NCI-H748 (cell line): ENCODE measurements around the gene PITX3.
A peak's percentile ranks its signal among the peaks of the same experiment; 100 is the strongest.

Experiments used
- DNase-seq: peaks from one replicate; lab custom pipeline; 2025; ENCODE audit not compliant: unreplicated experiment; lab: John Stamatoyannopoulos, UW

The PITX3 gene

GRCh38 chr10:102241444-102242117 is at the start of gene PITX3:
Gene PITX3, minus strand, starts transcription at chr10:102241512. Its CDS starts 9,432 bp downstream, at chr10:102232080.
- DNase-seq = peak; percentile 88

GRCh38 chr10:102289840-102290239 is 48.5 kb upstream of the PITX3 start:
- DNase-seq = no peak

- no peak for DNase-seq
Observed at GRCh38 chr10:102289356-102289755, 48.0 kb upstream of the PITX3 start.

- no peak for DNase-seq
Observed at GRCh38 chr10:102287991-102288390, 46.7 kb upstream of the PITX3 start.

DNA sequence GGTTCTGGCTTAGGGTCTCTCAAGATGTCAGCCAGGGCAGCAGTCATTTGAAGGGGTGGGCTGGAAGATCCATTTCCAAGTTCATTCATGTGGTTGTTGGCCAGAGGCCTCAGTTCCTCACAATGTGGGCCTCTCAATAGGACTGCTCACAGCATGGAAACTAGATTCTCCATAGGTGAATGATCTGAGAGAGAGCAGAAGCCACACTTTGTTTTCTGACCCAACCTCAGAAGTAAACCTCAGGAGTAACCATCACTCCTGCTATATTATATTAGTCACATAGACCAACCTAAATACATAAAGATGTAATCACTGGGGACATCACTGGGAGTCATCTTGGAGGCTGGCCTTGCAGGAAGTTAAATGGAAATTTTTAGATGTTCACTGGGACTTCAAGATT is 46.2 kb upstream of the PITX3 start:
- no peak for DNase-seq

GRCh38 chr10:102286216-102286615 is 44.9 kb upstream of the PITX3 start:
- DNase-seq = no peak

DNA sequence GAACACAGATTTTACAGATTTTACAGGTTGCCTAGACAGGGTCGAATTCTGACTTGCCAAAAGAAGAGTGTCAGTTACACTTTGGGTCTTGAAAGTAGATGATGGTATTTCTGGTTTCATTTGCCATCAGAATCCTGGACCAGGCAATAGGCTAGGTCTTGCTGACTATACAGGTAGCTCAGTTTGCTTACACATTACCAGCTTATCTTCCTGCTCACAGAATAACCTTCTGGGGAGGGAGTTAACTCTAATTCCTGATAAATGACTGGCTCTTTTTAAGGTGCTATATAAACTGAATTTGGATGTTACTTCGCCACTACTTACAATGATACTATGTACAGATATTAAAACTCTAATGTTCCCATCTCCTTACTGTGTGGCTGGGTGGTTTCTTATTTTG is 43.8 kb upstream of the PITX3 start:
- no peak for DNase-seq

GRCh38 chr10:102284531-102284930 is 43.2 kb upstream of the PITX3 start:
- no peak for DNase-seq

DNA sequence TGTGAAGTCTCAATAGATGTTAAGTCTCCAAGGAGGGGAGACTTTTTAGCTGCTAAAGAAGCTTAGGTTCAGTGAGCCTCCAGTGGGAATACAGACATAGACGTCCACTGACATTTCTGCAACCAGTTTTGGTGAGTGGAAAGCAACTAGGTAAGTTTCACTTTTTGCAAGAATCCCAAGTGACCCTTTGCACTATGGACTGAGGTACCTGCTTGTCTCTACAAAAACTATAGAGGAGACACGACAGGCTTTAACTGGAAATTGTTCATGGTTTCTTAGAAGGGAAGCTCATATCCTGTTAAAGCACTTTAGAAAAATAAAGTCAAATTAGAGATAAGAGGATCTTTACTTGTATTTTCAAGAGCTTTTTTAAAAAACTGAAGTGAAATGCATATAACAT is 42.6 kb upstream of the PITX3 start:
- DNase-seq = no peak

GRCh38 chr10:102283488-102283887 is 42.2 kb upstream of the PITX3 start:
- no peak for DNase-seq

DNA sequence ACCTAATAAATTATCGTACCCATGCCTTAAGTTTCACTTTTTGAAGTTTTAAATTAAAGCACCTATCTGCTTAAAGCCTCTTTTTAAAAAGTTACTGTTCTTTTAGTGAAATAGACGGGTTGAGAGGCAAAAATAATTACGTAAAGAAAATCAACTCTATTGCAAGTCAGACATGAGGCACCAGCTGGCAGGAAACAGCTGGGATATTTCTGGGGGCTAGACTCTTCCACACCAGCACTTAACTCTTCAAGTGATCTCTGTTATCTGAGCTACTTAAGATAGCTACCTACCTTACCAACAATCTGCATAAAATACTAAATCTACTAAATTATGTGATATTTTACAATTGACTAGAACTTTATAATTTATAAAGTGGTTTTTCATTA is 39.8 kb upstream of the PITX3 start:
- no peak for DNase-seq

- no peak for DNase-seq
Observed at GRCh38 chr10:102280397-102281101, 39.2 kb upstream of the PITX3 start.

- no peak for DNase-seq
Observed at GRCh38 chr10:102279104-102279503, 37.8 kb upstream of the PITX3 start.

GRCh38 chr10:102275343-102275742 is 34.0 kb upstream of the PITX3 start:
- no peak for DNase-seq

GRCh38 chr10:102274062-102274461 is 32.8 kb upstream of the PITX3 start:
- no peak for DNase-seq

- DNase-seq = no peak
Observed at GRCh38 chr10:102269017-102269416, 27.7 kb upstream of the PITX3 start.

DNA sequence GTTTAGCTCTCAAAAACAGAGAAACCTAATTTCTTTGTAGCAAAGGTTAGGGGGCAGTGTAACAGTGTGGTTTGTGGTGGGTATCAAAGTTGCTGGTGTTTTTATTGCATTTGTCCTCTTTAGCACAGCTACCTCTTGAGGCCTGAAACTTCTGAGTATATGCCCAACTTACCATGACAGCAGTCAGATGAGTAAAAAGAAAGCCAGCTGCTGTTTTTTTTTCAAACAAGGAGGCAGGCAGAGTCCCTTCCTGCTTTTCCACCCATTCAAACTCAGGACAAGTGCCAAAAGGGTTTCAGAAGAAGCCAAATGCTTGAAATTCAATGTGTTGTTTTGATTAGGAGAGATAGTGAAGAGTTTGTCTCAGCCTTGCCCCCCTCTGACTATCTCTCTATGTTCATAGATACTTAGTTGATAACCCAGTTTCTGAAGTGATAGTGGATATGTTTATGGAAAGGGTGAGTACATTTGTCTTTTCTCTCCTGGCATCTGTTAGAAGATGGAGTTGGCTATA is 27.1 kb upstream of the PITX3 start:
- no peak for DNase-seq

DNA sequence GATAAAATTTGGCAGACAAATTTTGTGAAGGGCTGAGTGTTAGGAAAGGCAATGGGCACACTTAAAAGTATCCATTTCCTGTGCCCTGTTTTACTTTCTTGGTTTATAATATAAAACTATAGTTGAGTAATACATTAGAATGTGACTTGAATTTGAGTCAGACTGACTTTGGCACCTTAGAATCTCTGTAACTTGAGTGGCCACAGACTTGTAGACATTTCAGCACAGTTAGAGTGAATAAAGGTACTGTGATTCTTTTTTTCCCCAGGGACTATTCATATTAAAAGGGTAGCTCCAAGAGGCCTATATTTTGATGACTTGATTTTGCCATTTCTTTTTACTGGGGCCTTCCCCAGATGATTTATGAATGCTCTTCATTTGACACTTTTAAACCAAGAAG is 26.4 kb upstream of the PITX3 start:
- no peak for DNase-seq

DNA sequence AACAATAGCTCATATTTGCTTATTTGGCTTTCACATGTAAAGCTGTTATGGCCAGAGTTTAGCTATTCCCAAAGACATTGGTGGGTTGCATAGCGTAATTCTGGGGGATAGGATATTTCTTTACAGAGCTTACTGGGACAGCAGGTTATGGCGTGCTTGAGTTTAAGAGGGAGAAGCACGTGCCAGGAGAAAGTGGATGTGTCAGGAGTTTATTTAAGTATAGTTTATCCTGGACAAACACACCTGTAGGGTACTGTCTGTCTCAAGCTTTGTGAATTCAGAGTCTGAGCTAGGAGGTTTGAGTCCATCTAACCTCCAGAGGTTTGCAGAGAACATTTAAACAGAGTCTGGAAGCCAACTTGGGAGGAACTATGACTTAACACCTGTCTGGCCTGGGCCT is 25.4 kb upstream of the PITX3 start:
- no peak for DNase-seq

DNA sequence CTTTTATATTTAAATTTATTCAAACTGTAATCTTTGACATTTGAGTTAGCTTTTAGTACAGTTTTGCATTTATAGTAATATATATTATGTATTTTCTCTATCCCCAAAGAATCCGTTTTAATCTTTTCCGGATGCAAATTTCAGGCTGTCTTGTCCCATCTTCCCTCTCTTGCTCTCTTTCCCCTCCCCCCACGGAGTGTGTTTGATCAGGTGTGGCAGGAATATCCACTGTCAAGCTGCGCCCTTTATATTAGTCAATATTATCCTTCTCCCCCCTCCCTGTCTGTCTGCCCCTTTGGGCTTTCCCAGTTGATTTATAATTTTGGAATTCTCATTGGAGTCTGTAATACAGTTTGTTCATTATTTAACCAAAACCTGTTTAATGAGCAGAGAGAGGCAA is 23.1 kb upstream of the PITX3 start:
- peak; percentile 31 for DNase-seq

GRCh38 chr10:102262744-102263370 is 21.5 kb upstream of the PITX3 start:
- DNase-seq = no peak

DNA sequence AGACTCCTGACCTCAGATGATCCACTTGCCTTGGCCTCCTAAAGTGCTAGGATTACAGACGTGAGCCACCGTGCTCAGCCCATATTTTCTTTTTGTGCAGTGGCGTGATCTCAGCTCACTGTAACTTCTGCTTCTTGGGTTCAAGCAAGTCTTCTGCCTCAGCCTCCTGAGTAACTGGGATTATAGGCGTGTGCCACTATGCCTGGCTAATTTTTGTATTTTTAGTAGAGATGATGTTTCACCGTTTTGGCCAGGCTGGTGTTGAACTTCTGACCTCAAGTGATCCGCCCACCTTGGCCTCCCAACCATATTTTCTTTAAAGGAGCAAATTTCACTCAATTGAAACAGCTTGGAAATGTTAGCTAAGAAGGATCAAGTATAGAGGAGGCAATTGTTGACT is 20.5 kb upstream of the PITX3 start:
- DNase-seq = no peak
